HepG2 (cell line): ENCODE measurements around the gene PIEZO2. TPM values are rescaled to one million over a fixed set of nuclear protein-coding genes. Genes with fewer than 3 reads are reported as not detected.

ENCODE experiments used
- ATAC-seq: fragments of 200-7000 bp; cut with Tn5 transposase; 3 replicates; pipeline ENCODE4 v1.9.1; 2020; ENCODE audit warnings: mild to moderate bottlenecking, moderate library complexity
- BruUV-seq: library from RNA; stranded (reverse); fragments of 400-500 nt; replicated peaks from 2 replicates; lab custom pipeline; 2021; lab: Mats Ljungman, UMichigan
- CTCF ChIA-PET: fragments of 300-600 bp; formaldehyde crosslinking; extraction: SDS; loops from one replicate; lab custom pipeline; 2021; ENCODE audit warnings: low total read pairs, inconsistent platforms, low intra/inter-chr PET ratio; lab: Yijun Ruan, JAX
- POLR2A ChIA-PET: fragments of 350-600 bp; sonication (Branson Sonifier 250); formaldehyde crosslinking; loops from one replicate; lab custom pipeline; 2020; ENCODE audit warnings: antibody characterized with exemption, inconsistent platforms; lab: Yijun Ruan, JAX
- DNase-seq: peaks from one replicate; pipeline ENCODE4 v3.0.0-alpha.2; 2015; ENCODE audit warnings: low spot score
- FAIRE-seq: peaks from 3 replicates; lab custom pipeline; 2011; peaks lifted over from hg19 to GRCh38; lab: Jason Lieb, UNC
- H2AFZ ChIP-seq: one replicate; pipeline ENCODE4 v1.6.1; 2011; ENCODE audit warnings: low read length, inconsistent platforms
- H3K27ac ChIP-seq: fragments of 300-600 bp; 3 replicates; pipeline ENCODE4 v1.8.0; 2011; ENCODE audit warnings: mixed run types, mild to moderate bottlenecking, mixed read lengths, low read length, inconsistent platforms; ENCODE audit not compliant: insufficient read depth; ENCODE audit errors: extremely low read length
- H3K27me3 ChIP-seq, 2 experiments: fragments of 200-600 bp in 1 of 2; 2 replicates in 1 of 2; 3 replicates in 1 of 2; pipeline versions ENCODE4 v1.6.0 to v1.8.0; 2011; ENCODE audit warnings: low read length in 2 of 2, mild to moderate bottlenecking in 2 of 2, moderate library complexity in 2 of 2, inconsistent platforms in 1 of 2; ENCODE audit not compliant: insufficient read depth in 2 of 2, control insufficient read depth in 1 of 2
- H3K36me3 ChIP-seq, 2 experiments: fragments of 200-600 bp in 1 of 2; replicated peaks in 1 of 2; 2 replicates in 1 of 2; 3 replicates in 1 of 2; pipeline versions ENCODE4 v1.5.1 to v1.8.0; 2011; ENCODE audit warnings: low read length in 2 of 2, inconsistent platforms in 1 of 2; ENCODE audit not compliant: insufficient read depth in 2 of 2, control insufficient read depth in 1 of 2
- H3K4me1 ChIP-seq: 2 replicates; pipeline ENCODE4 v1.5.1; 2012; ENCODE audit warnings: low read length, inconsistent platforms; ENCODE audit not compliant: insufficient read depth
- H3K4me2 ChIP-seq: 2 replicates; pipeline ENCODE4 v1.6.0; 2011; ENCODE audit warnings: low read depth, low read length, inconsistent platforms
- H3K4me3 ChIP-seq, 3 experiments: fragments of 200-600 bp in 1 of 3; sonication (generic), shearing (Covaris generic) in 1 of 3; replicated peaks in 1 of 3; 2 replicates each; pipeline ENCODE4 v1.5.1; 2011 to 2016; ENCODE audit warnings: low read length in 3 of 3, inconsistent platforms in 2 of 3, low read depth in 2 of 3, mild to moderate bottlenecking in 2 of 3, control low read depth in 1 of 3, mixed read lengths in 1 of 3; ENCODE audit not compliant: insufficient read depth in 1 of 3
- H3K79me2 ChIP-seq: one replicate; pipeline ENCODE4 v1.6.1; 2011; ENCODE audit warnings: low read length, inconsistent platforms; ENCODE audit not compliant: insufficient read depth
- H3K9ac ChIP-seq: 2 replicates; pipeline ENCODE4 v1.6.0; 2011; ENCODE audit warnings: mild to moderate bottlenecking, low read depth, low read length, inconsistent platforms; ENCODE audit not compliant: insufficient read depth
- H3K9me3 ChIP-seq: 2 replicates; pipeline ENCODE4 v1.5.1; 2012; ENCODE audit warnings: mild to moderate bottlenecking, low read length
- H4K20me1 ChIP-seq: 2 replicates; pipeline ENCODE4 v1.6.0; 2011; ENCODE audit warnings: inconsistent platforms, mild to moderate bottlenecking, low read length, moderate library complexity; ENCODE audit not compliant: insufficient read depth
- ARID3A ChIP-seq: IDR thresholded peaks from 2 replicates; pipeline ENCODE4 v1.6.1; 2012; ENCODE audit warnings: low read depth, low read length, improper control_type of control experiment
- BCLAF1 ChIP-seq: fragments of 450-650 bp; IDR thresholded peaks from 2 replicates; pipeline ENCODE4 v1.6.1; 2017; ENCODE audit warnings: mild to moderate bottlenecking
- EEA1 ChIP-seq: sonication (generic); formaldehyde crosslinking; IDR thresholded peaks from 2 replicates; pipeline ENCODE4 v1.5.1; 2020; ENCODE audit warnings: mild to moderate bottlenecking, missing genetic modification reagents, borderline replicate concordance
- ELF1 ChIP-seq: sonication (generic); formaldehyde crosslinking; IDR thresholded peaks from 2 replicates; pipeline ENCODE4 v1.4.0; 2020; ENCODE audit warnings: missing genetic modification reagents
- HMGA1 ChIP-seq: sonication (generic); formaldehyde crosslinking; conservative IDR thresholded peaks from 2 replicates; pipeline ENCODE4 v1.4.0; 2020; ENCODE audit warnings: missing genetic modification reagents
- JUND ChIP-seq: sonication (generic); formaldehyde crosslinking; IDR thresholded peaks from 2 replicates; pipeline ENCODE4 v1.8.0; 2022; ENCODE audit warnings: mild to moderate bottlenecking, missing genetic modification reagents
- NFATC3 ChIP-seq: sonication (generic); formaldehyde crosslinking; IDR thresholded peaks from 2 replicates; pipeline ENCODE4 v1.5.1; 2020; ENCODE audit warnings: mild to moderate bottlenecking, missing genetic modification reagents
- NFRKB ChIP-seq: fragments of 450-650 bp; IDR thresholded peaks from 2 replicates; pipeline ENCODE4 v1.6.1; 2017
- NR1H2 ChIP-seq: sonication (generic); formaldehyde crosslinking; IDR thresholded peaks from 2 replicates; pipeline ENCODE4 v1.8.1; 2022; ENCODE audit warnings: low read depth, missing genetic modification reagents, borderline replicate concordance
- RFXAP ChIP-seq: sonication (generic); formaldehyde crosslinking; IDR thresholded peaks from 2 replicates; pipeline ENCODE4 v1.4.0; 2020; ENCODE audit warnings: missing genetic modification reagents, borderline replicate concordance
- SIN3B ChIP-seq: fragments of 150-350 bp; IDR thresholded peaks from 2 replicates; pipeline ENCODE4 v1.6.1; 2014; ENCODE audit warnings: low read length
- TIGD3 ChIP-seq: sonication (generic); formaldehyde crosslinking; IDR thresholded peaks from 2 replicates; pipeline ENCODE4 v1.5.1; 2020; ENCODE audit warnings: mild to moderate bottlenecking, missing genetic modification reagents, borderline replicate concordance
- YEATS2 ChIP-seq: sonication (generic); formaldehyde crosslinking; IDR thresholded peaks from 2 replicates; pipeline ENCODE4 v1.4.0; 2020; ENCODE audit warnings: missing genetic modification reagents, borderline replicate concordance
- ZFP62 ChIP-seq: sonication (generic); formaldehyde crosslinking; IDR thresholded peaks from 2 replicates; pipeline ENCODE4 v1.4.0; 2020; ENCODE audit warnings: missing genetic modification reagents
- ZNF629 ChIP-seq: sonication (generic); formaldehyde crosslinking; conservative IDR thresholded peaks from 2 replicates; pipeline ENCODE4 v1.5.0; 2020; ENCODE audit warnings: missing genetic modification reagents
- ZSCAN20 ChIP-seq: sonication (generic); formaldehyde crosslinking; IDR thresholded peaks from 2 replicates; pipeline ENCODE4 v1.4.0; 2020; ENCODE audit warnings: missing genetic modification reagents, mild to moderate bottlenecking, borderline replicate concordance
- WGBS: methylation state at CpG from one replicate; pipeline ENCODE4 v1.1.6; 2017; ENCODE audit warnings: low lambda C conversion rate; 5-methylcytosine and 5-hydroxymethylcytosine counted together
- in situ Hi-C: cut with HindIII; loops from 2 replicates; pipeline ENCODE4 v1.10.0; 2017; ENCODE audit warnings: low pct_unique_long_range_greater_than_20kb; ENCODE audit not compliant: extremely low pct_ligation_motif_present
- intact Hi-C: fragments of 100-400 bp; cut with micrococcal nuclease; formaldehyde crosslinking; loops from one replicate; pipeline ENCODE4 v1.10.0; 2022; ENCODE audit not compliant: unreplicated experiment
- polyA plus RNA-seq, 8 experiments: library from polyadenylated mRNA; depleted of rRNA in 3 of 8; stranded (reverse) in 7 of 8; unstranded in 1 of 8; fragments of >200 nt; fragmentation: Illumina TruSeq in 4 of 8; extraction: Trizol in 4 of 8; gene quantifications; 2 replicates each; pipeline versions ENCODE4 v1.2.1 to v1.2.3, GENCODE V29; 2011 to 2016; ENCODE audit warnings: low read depth in 4 of 8, missing spikeins in 1 of 8, mixed read lengths in 1 of 8; ENCODE audit not compliant: insufficient read depth in 1 of 8
- total RNA-seq, 5 experiments: library from RNA; depleted of rRNA; stranded (reverse); fragments of >200 nt; fragmentation: Illumina TruSeq; extraction: Trizol; gene quantifications; 2 replicates each; pipeline ENCODE4 v1.2.3, GENCODE V29; 2016; ENCODE audit warnings: low read depth in 1 of 5

Gene PIEZO2
- total and polyA plus RNA-seq, 2 of the 13 experiments (the other 11 are each of a cell fraction or from before 2014, with no cell fraction given) = 15.2 to 27.2 TPM

- TF ChIP-seq ARID3A (no peak), RFXAP (CRISPR knock-in tag) (no peak)
- TF ChIP-seq, all 625 proteins: peak for 0
These were observed 489.8 kb downstream of the PIEZO2 start (continued) for GRCh38 chr18:10659594-10659993.

GRCh38 chr18:10659000-10659399 is 490.4 kb downstream of the PIEZO2 start:
- no peak overlapping the region for H3K27ac ChIP-seq
- WGBS = 30% methylated on average over 5 of the region's 5 CpGs
- BruUV-seq = no TSS peak
- H4K20me1 ChIP-seq = no peaks in the 10 kb centered on the region
- H3K4me1 ChIP-seq = peaks cover under 1% of the 10 kb centered on the region; the same call in 1 of the 2 replicates
- H3K27me3 ChIP-seq = peaks cover 0 to 13% of the 10 kb centered on the region in 2 experiments; a peak in 2 of 5 replicates
- H3K4me3 ChIP-seq = no peak overlapping the region
- DNase-seq (no peak), FAIRE-seq (no peak)
- POLR2A ChIA-PET = no interaction called here
- TF ChIP-seq NFRKB (no peak), JUND (CRISPR knock-in tag) (no peak), TIGD3 (CRISPR knock-in tag) (no peak), ZNF629 (CRISPR knock-in tag) (no peak), BCLAF1 (no peak), SIN3B (no peak), ZSCAN20 (CRISPR knock-in tag) (no peak), NFATC3 (CRISPR knock-in tag) (no peak), YEATS2 (CRISPR knock-in tag) (no peak), NR1H2 (no peak), ZFP62 (CRISPR knock-in tag) (no peak), EEA1 (CRISPR knock-in tag) (no peak), ELF1 (CRISPR knock-in tag) (no peak), HMGA1 (CRISPR knock-in tag) (no peak)
- TF ChIP-seq, all 625 proteins: peak for 0
- intact Hi-C loops = no loop called here
- in situ Hi-C loops = no loop called here
- no peak for ATAC-seq
- Histone ChIP-seq H3K9ac (no peak overlapping the region), H3K9me3 (no peaks in the 10 kb centered on the region), H3K4me2 (no peak overlapping the region), H2AFZ (no peak overlapping the region), H3K36me3 (no peaks in the 10 kb centered on the region), H3K79me2 (no peaks in the 10 kb centered on the region)
- CTCF ChIA-PET = no interaction called here
